ENCODE data around the gene PPP1R8.
A peak's percentile ranks its signal among the peaks of the same experiment; 100 is the strongest.

PPP1R8 gene

GRCh38 chr1:27809883-27810282, 20.7 kb upstream of the PPP1R8 start:
- Mint-ChIP-seq H3K4me1 (no peaks in the 10 kb centered on the region), H3K27ac (no peak overlapping the region), H3K27me3 (ENCODE audit: low read depth) (no peaks in the 10 kb centered on the region), H3K9me3 (no peaks in the 10 kb centered on the region), H3K36me3 (ENCODE audit: low read depth) (peaks cover 32% of the 10 kb centered on the region), H3K4me3 (no peak overlapping the region)
- TF ChIP-seq, protein P1, sequence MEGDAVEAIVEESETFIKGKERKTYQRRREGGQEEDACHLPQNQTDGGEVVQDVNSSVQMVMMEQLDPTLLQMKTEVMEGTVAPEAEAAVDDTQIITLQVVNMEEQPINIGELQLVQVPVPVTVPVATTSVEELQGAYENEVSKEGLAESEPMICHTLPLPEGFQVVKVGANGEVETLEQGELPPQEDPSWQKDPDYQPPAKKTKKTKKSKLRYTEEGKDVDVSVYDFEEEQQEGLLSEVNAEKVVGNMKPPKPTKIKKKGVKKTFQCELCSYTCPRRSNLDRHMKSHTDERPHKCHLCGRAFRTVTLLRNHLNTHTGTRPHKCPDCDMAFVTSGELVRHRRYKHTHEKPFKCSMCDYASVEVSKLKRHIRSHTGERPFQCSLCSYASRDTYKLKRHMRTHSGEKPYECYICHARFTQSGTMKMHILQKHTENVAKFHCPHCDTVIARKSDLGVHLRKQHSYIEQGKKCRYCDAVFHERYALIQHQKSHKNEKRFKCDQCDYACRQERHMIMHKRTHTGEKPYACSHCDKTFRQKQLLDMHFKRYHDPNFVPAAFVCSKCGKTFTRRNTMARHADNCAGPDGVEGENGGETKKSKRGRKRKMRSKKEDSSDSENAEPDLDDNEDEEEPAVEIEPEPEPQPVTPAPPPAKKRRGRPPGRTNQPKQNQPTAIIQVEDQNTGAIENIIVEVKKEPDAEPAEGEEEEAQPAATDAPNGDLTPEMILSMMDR (IDR thresholded peaks at IDR 0.05; ENCODE audit: unreplicated experiment in 3 of 3): no peak

- Mint-ChIP-seq H3K27me3 (ENCODE audit: low read depth) (no peaks in the 10 kb centered on the region), H3K9me3 (no peaks in the 10 kb centered on the region), H3K36me3 (ENCODE audit: low read depth) (peaks cover 31% of the 10 kb centered on the region), H3K4me3 (no peak overlapping the region), H3K27ac (no peak overlapping the region), H3K4me1 (no peaks in the 10 kb centered on the region)
- TF ChIP-seq, protein P1 (IDR thresholded peaks at IDR 0.05; ENCODE audit: unreplicated experiment in 3 of 3): no peak
Observed at GRCh38 chr1:27811741-27812500, 18.7 kb upstream of the PPP1R8 start.

- TF ChIP-seq, protein P1 (IDR thresholded peaks at IDR 0.05; ENCODE audit: unreplicated experiment in 3 of 3): no peak
- Mint-ChIP-seq H3K27ac (peak overlapping the region in 2 of 3 experiments; percentile 77 to 87), H3K4me3 (no peak overlapping the region), H3K9me3 (no peaks in the 10 kb centered on the region), H3K27me3 (ENCODE audit: low read depth) (no peaks in the 10 kb centered on the region), H3K4me1 (no peaks in the 10 kb centered on the region), H3K36me3 (ENCODE audit: low read depth) (peaks cover 37% of the 10 kb centered on the region)
Observed at GRCh38 chr1:27816921-27817630, 13.5 kb upstream of the PPP1R8 start.

DNA sequence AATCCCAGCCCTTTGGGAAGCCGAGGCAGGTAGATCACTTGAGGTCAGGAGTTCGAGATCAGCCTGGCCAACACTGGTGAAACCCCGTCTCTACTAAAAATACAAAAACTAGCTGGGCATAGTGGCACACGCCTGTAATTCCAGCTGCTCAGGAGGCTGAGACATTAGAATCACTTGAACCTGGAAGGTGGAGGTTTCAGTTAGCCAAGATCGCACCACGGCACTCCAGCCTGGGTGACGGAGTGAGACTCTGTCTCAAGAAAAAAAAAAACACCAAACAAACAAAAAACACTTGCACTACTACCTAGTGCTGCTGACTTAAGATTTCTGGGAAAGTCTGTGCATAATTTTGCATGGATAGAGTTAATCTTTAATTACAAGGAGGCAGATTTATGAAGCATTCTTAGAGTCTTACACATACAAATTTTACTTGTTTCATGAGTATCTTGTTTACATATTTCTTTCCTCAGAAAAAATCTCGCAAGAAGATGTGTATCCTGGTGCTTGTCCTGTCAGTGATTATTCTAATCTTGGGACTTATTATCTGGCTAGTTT, 8.7 kb upstream of the PPP1R8 start:
- H3K4me1 Mint-ChIP-seq: no peaks in the 10 kb centered on the region

GRCh38 chr1:27823784-27824183, 6.8 kb upstream of the PPP1R8 start:
- H3K4me3 Mint-ChIP-seq: no peak overlapping the region
- no peaks in the 10 kb centered on the region for H3K9me3 Mint-ChIP-seq
- no peaks in the 10 kb centered on the region for H3K27me3 Mint-ChIP-seq (ENCODE audit: low read depth)
- no peaks in the 10 kb centered on the region for H3K4me1 Mint-ChIP-seq
- H3K36me3 Mint-ChIP-seq (ENCODE audit: low read depth): peaks cover 15% of the 10 kb centered on the region
- TF ChIP-seq, protein P1 (IDR thresholded peaks at IDR 0.05; ENCODE audit: unreplicated experiment in 3 of 3): no peak
- no peak overlapping the region for H3K27ac Mint-ChIP-seq

More for the DNA sequence above, 8.7 kb upstream of the PPP1R8 start:
- peak overlapping the region in 1 of 3 experiments; percentile 58 for H3K27ac Mint-ChIP-seq
- H3K36me3 Mint-ChIP-seq (ENCODE audit: low read depth): peaks cover 25% of the 10 kb centered on the region
- no peak overlapping the region for H3K4me3 Mint-ChIP-seq
- TF ChIP-seq, protein P1 (IDR thresholded peaks at IDR 0.05; ENCODE audit: unreplicated experiment in 3 of 3): no peak
- no peaks in the 10 kb centered on the region for H3K27me3 Mint-ChIP-seq (ENCODE audit: low read depth)
- no peaks in the 10 kb centered on the region for H3K9me3 Mint-ChIP-seq
